HG03378 (cell line): Measurements from ENCODE around the gene CTCF.

Source experiments
- ATAC-seq: cut with Tn5 transposase; IDR thresholded peaks from one replicate; pipeline ENCODE4 v1.9.1; 2021; ENCODE audit warnings: mild to moderate bottlenecking, moderate library complexity; ENCODE audit not compliant: unreplicated experiment

Gene CTCF

GRCh38 chr16:67676516-67676915 lies 114.2 kb downstream of the CTCF start:
- ATAC-seq, result no peak

DNA sequence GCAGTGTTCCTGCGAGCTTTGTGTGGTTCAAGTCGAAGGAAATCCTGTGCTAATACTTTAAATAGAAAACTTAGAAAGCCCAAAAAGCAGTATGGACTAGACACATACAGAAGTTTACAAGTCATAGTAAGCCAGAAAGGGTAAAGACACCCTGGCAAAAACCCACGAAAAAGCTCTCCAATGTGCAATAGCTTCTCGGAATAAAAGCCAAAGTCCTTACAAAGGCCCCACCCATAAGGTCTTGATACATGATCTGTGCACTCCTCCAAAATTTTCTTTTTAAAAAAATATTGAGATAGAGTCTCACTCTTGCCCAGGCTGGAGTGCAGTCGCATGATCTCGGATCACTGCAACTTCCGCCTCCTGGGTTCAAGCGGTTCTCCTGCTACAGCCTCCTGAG lies 114.6 kb downstream of the CTCF start:
- no peak for ATAC-seq

GRCh38 chr16:67677712-67678111 lies 115.4 kb downstream of the CTCF start:
- ATAC-seq, result no peak

DNA sequence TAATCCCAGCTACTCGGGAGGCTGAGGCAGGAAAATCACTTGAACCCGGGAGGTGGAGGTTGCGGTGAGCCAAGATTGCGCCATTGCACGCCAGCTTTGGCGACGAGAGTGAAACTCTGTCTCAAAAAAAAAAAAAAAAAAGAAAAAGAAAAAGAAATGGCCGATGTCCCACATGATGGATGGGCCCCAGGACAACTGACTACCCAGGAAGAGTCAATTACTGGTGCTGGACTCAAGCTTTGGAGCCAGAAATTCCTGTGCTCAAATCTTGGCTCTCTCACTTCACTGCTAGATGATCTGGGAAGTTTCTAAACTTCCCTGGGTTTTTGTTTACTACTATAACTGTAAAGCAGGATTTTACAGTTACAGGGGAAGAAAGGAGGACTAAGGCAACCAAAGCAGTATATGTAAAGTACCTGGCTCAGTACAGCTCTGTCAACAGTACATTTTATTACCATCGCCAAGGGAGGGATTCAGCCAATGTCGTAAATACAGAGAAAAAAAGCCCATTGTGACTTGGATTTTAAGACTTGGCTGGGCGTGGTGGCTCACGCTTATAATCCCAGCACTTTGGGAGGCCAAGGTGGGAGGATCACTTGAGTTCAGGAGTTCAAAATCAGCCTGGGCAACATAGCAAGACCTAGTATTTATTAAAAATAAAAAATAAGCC lies 116.2 kb downstream of the CTCF start:
- no peak for ATAC-seq

GRCh38 chr16:67679935-67680897 lies 117.9 kb downstream of the CTCF start:
- ATAC-seq, result no peak

- ATAC-seq, result no peak
Observed at GRCh38 chr16:67683767-67684166, 121.4 kb downstream of the CTCF start.

DNA sequence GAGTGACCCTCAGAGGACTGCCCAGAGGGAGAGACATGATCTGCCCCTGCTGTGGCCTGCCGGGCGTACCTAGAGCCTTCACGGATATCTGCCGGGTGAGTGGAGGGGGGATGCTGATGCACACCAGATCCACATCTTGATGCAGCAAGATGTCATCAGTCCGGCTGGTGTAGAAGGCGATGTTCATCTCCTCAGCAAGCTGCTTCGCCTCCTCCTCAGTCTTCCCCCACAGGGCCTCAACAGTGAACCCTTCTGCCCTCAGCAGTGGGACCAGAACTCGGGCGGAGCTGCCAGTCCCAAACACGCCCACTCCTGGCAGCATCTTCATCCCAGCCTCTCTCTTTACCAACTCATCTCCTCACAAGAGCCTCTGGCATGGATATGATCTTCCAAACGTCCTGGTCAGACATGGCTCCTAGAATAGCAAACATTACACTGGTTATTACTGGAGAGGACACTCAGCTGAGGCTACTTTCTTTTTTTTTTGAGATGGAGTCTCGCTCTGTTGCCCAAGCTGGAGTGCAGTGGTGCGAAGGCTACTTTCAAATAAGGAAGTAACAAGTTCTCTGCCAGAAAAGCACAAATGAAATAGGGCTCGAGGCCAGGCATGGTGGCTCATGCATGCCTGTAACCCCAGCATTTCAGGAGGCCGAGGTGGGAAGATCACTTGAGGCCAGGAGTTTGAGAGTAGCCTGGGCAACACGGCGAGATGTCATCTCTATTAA lies 123.2 kb downstream of the CTCF start:
- ATAC-seq, result no peak
